PC-3 (cell line): ENCODE data around the gene UGT1A9. TPM values are rescaled to one million over a fixed set of nuclear protein-coding genes. Genes with fewer than 3 reads are reported as not detected.
"Not testable (repeated sequence)": the region's sequence is repeated elsewhere in the genome, so short reads cannot be mapped to it uniquely, and the experiment has no call there.

Source experiments
- ATAC-seq: fragments of 200-7000 bp; cut with Tn5 transposase; 2 replicates; pipeline ENCODE4 v1.9.1; 2020; ENCODE audit warnings: mild to moderate bottlenecking, moderate library complexity
- BruUV-seq: library from RNA; stranded (reverse); fragments of 400-500 nt; replicated peaks from 2 replicates; lab custom pipeline; 2021; lab: Mats Ljungman, UMichigan
- CTCF ChIA-PET: fragments of 300-600 bp; sonication (Branson Sonifier 250); formaldehyde crosslinking; loops from one replicate; lab custom pipeline; 2022; ENCODE audit warnings: antibody characterized with exemption; lab: Charles Lee
- POLR2A ChIA-PET: fragments of 300-600 bp; sonication (Branson Sonifier 250); formaldehyde crosslinking; loops from one replicate; lab custom pipeline; 2022; ENCODE audit warnings: antibody characterized with exemption; ENCODE audit not compliant: unreplicated experiment; lab: Charles Lee
- DNase-seq: peaks from one replicate; pipeline ENCODE4 v3.0.0-alpha.2; 2015
- H2AFZ ChIP-seq: fragments of 300-600 bp; sonication (generic); 2 replicates; pipeline ENCODE4 v1.6.0; 2016; ENCODE audit warnings: antibody characterized with exemption, low read length
- H3F3A ChIP-seq: fragments of 300-600 bp; sonication (generic); one replicate; pipeline ENCODE4 v1.6.0; 2017; ENCODE audit warnings: antibody characterized with exemption, low read length, control low read depth, mild to moderate bottlenecking; ENCODE audit not compliant: unreplicated experiment
- H3K27ac ChIP-seq: fragments of 300-600 bp; sonication (generic); 2 replicates; pipeline ENCODE4 v1.5.1; 2016; ENCODE audit warnings: mild to moderate bottlenecking, low read length
- H3K27me3 ChIP-seq: fragments of 300-600 bp; sonication (generic); 2 replicates; pipeline ENCODE4 v1.6.1; 2016; ENCODE audit warnings: low read length, mixed read lengths
- H3K36me3 ChIP-seq: fragments of 300-600 bp; sonication (generic); 2 replicates; pipeline ENCODE4 v1.6.1; 2016; ENCODE audit warnings: low read depth, mixed run types, low read length, mixed read lengths
- H3K4me1 ChIP-seq: fragments of 300-600 bp; sonication (generic); 2 replicates; pipeline ENCODE4 v1.5.1; 2016; ENCODE audit warnings: low read length; ENCODE audit not compliant: insufficient read depth
- H3K4me2 ChIP-seq: fragments of 300-600 bp; sonication (generic); 2 replicates; pipeline ENCODE4 v1.6.0; 2016; ENCODE audit warnings: low read length
- H3K4me3 ChIP-seq: fragments of 300-600 bp; sonication (generic); 2 replicates; pipeline ENCODE4 v1.5.1; 2016; ENCODE audit warnings: mild to moderate bottlenecking, low read length, mixed read lengths
- H3K79me2 ChIP-seq: fragments of 300-600 bp; sonication (generic); 2 replicates; pipeline ENCODE4 v1.6.1; 2017; ENCODE audit warnings: low read length, mixed read lengths
- H3K9ac ChIP-seq: fragments of 300-600 bp; sonication (generic); 2 replicates; pipeline ENCODE4 v1.6.0; 2016; ENCODE audit warnings: mild to moderate bottlenecking, low read length
- H3K9me2 ChIP-seq: fragments of 300-600 bp; sonication (generic); replicated peaks from 2 replicates; pipeline ENCODE4 v1.6.1; 2016; ENCODE audit warnings: mixed run types, low read length, mixed read lengths
- H3K9me3 ChIP-seq: fragments of 300-600 bp; sonication (generic); 2 replicates; pipeline ENCODE4 v1.6.1; 2016; ENCODE audit warnings: low read length, mixed read lengths
- H4K20me1 ChIP-seq: fragments of 300-600 bp; sonication (generic); 2 replicates; pipeline ENCODE4 v1.6.1; 2016; ENCODE audit warnings: low read length, mixed read lengths
- CTCF ChIP-seq: fragments of 300-600 bp; sonication (generic); conservative IDR thresholded peaks from 2 replicates; pipeline ENCODE4 v1.5.1; 2017; ENCODE audit warnings: antibody characterized with exemption, low read depth, mild to moderate bottlenecking, low read length
- EZH2 ChIP-seq: fragments of 300-600 bp; sonication (generic); IDR thresholded peaks from one replicate; pipeline ENCODE4 v1.6.1; 2017; ENCODE audit warnings: antibody characterized with exemption, mild to moderate bottlenecking, low read length; ENCODE audit not compliant: unreplicated experiment
- EZH2phosphoT487 ChIP-seq: fragments of 300-600 bp; sonication (generic); IDR thresholded peaks from 2 replicates; pipeline ENCODE4 v1.6.1; 2018; ENCODE audit warnings: mild to moderate bottlenecking, antibody characterized with exemption, low read length, borderline replicate concordance
- intact Hi-C: fragments of 100-400 bp; cut with micrococcal nuclease; formaldehyde crosslinking; loops from 2 replicates; pipeline ENCODE4 v1.9.0; 2023
- total RNA-seq: library from RNA; depleted of rRNA; stranded (reverse); fragments of >200 nt; gene quantifications from 2 replicates; pipeline ENCODE4 v1.2.3, GENCODE V29; 2014

Gene UGT1A9
- total RNA-seq, 1 experiment from 2014 or later = not detected

GRCh38 chr2:233655043-233655442 is 16.7 kb upstream of the UGT1A9 start:
- Histone ChIP-seq H3K79me2 (no peaks in the 10 kb centered on the region), H3K4me3 (no peak overlapping the region), H3K36me3 (no peaks in the 10 kb centered on the region), H3K9me2 (no peaks in the 10 kb centered on the region), H2AFZ (no peak overlapping the region), H3K9me3 (no peaks in the 10 kb centered on the region), H4K20me1 (no peaks in the 10 kb centered on the region), H3K4me1 (no peaks in the 10 kb centered on the region), H3K27ac (no peak overlapping the region), H3K27me3 (no peaks in the 10 kb centered on the region), H3K9ac (no peak overlapping the region), H3K4me2 (no peak overlapping the region), H3F3A (no peaks in the 10 kb centered on the region)
- TF ChIP-seq EZH2phosphoT487 (no peak), CTCF (no peak), EZH2 (no peak)
- ATAC-seq = no peak
- ChIA-PET POLR2A (no interaction called here), CTCF (no interaction called here)
- intact Hi-C loops = no loop called here
- BruUV-seq = no TSS peak
- DNase-seq = no peak

GRCh38 chr2:233655943-233656342 is 15.8 kb upstream of the UGT1A9 start:
- H3K27ac ChIP-seq, H3F3A ChIP-seq, CTCF ChIA-PET, H3K4me2 ChIP-seq, H3K4me3 ChIP-seq, ATAC-seq, DNase-seq, POLR2A ChIA-PET, H3K36me3 ChIP-seq, H3K4me1 ChIP-seq, H3K9me3 ChIP-seq, H3K79me2 ChIP-seq, intact Hi-C loops, H3K9ac ChIP-seq, H4K20me1 ChIP-seq, H3K9me2 ChIP-seq, H3K27me3 ChIP-seq, H2AFZ ChIP-seq, BruUV-seq: not testable (repeated sequence)

GRCh38 chr2:233656443-233656842 is 15.3 kb upstream of the UGT1A9 start:
- no TSS peak for BruUV-seq
- no peak overlapping the region for H3K27ac ChIP-seq
- no peaks in the 10 kb centered on the region for H3K9me3 ChIP-seq
- H3K79me2 ChIP-seq = no peaks in the 10 kb centered on the region
- no peak for DNase-seq
- intact Hi-C loops = no loop called here
- H3K4me2 ChIP-seq = no peak overlapping the region
- no peak overlapping the region for H3K9ac ChIP-seq
- ATAC-seq = no peak
- H3K4me3 ChIP-seq = no peak overlapping the region
- H3K27me3 ChIP-seq = no peaks in the 10 kb centered on the region
- no peak for TF ChIP-seq CTCF
- no peak for TF ChIP-seq EZH2
- no peak for TF ChIP-seq EZH2phosphoT487
- no peaks in the 10 kb centered on the region for H4K20me1 ChIP-seq
- H3K4me1 ChIP-seq = no peaks in the 10 kb centered on the region
- ChIA-PET CTCF (no interaction called here), POLR2A (no interaction called here)
- no peaks in the 10 kb centered on the region for H3F3A ChIP-seq
- H2AFZ ChIP-seq = no peak overlapping the region
- H3K36me3 ChIP-seq = no peaks in the 10 kb centered on the region
- no peaks in the 10 kb centered on the region for H3K9me2 ChIP-seq
